ES-I3 (cell line): ENCODE data around the gene VEZT.
"Not testable (repeated sequence)": the region's sequence is repeated elsewhere in the genome, so short reads cannot be mapped to it uniquely, and the experiment has no call there.

Source experiments
- H3K36me3 ChIP-seq: 2 replicates; pipeline ENCODE4 v1.6.1; 2013; ENCODE audit warnings: mild to moderate bottlenecking, low read length, control low read depth, moderate library complexity; ENCODE audit not compliant: insufficient read depth
- H3K4me1 ChIP-seq: 2 replicates; pipeline ENCODE4 v1.6.1; 2013; ENCODE audit warnings: mild to moderate bottlenecking, control low read depth, low read length; ENCODE audit not compliant: insufficient read depth
- H3K9ac ChIP-seq: 2 replicates; pipeline ENCODE4 v1.6.1; 2013; ENCODE audit warnings: low read depth, mild to moderate bottlenecking, low read length, moderate library complexity
- H3K9me3 ChIP-seq: 2 replicates; pipeline ENCODE4 v1.6.1; 2013; ENCODE audit warnings: mild to moderate bottlenecking, low read length, moderate library complexity; ENCODE audit not compliant: control insufficient read depth, insufficient read depth

VEZT gene

DNA sequence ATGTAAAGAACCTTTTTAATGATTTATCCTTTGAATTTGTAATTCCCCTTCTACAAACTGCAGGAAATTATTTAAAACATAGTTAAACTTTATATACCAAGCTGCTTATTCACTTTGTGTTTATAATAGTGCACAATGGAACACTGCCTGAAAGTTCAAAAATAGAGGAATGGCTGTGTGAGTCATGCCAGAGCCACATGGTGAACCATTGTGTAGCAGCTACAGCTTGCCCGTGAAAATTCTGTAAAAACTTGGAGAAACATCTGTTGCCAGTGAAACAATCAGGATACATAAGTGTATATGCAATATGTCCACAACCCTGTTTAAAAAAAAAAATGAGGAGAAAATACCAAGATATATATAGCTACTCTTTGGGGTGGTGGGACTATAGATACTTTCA, 59.5 kb downstream of the VEZT start:
- Histone ChIP-seq H3K4me1 (peaks cover 4% of the 10 kb centered on the region), H3K9me3 (no peaks in the 10 kb centered on the region), H3K36me3 (peaks cover 5% of the 10 kb centered on the region), H3K9ac (no peak overlapping the region)

DNA sequence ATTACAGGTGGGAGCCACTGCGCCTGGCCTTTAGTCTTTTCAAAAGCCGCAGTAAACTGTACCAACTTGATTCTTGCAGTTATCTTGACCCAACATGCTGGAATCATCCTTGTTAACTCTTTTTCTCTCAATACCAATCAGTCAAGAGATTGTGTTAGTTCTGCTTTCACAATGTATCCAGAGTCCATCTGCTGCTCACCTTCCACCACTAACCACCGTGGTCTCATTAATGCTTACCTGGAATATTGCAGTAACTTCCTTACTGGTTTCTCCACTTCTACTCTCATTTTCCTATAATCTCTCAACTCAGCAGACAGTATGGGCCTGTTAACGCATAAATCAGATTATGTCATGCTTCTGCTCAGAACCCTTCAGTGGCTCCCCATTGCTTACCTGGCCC, 62.2 kb downstream of the VEZT start:
- Histone ChIP-seq H3K36me3 (peaks cover 7% of the 10 kb centered on the region), H3K4me1 (peaks cover 4% of the 10 kb centered on the region), H3K9me3 (no peaks in the 10 kb centered on the region), H3K9ac (no peak overlapping the region)

- no peak overlapping the region for H3K9ac ChIP-seq
- peaks cover 4% of the 10 kb centered on the region for H3K4me1 ChIP-seq
- H3K9me3 ChIP-seq, result no peaks in the 10 kb centered on the region
- H3K36me3 ChIP-seq, result peaks cover 5% of the 10 kb centered on the region
These were observed 64.7 kb downstream of the VEZT start for GRCh38 chr12:95282266-95282665.

DNA sequence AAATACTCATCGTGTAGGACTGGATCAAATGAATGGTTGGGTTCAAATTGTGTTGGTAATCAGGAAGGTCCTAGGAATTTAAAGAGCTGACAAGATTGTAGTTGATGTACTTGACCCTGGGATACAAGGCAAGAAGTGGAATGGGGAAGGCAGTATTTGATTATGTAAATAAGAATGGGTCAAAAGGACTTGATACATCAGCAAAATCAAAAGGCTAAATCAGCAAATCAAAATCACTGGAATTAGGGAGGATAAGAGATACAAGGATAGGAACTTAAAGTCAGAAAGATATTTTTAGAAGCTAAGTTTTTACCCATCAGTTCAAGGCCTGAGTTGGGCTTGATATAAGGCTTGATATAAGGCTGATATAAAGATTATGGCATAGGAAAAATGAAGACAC, 65.8 kb downstream of the VEZT start:
- H3K36me3 ChIP-seq, result peaks cover 5% of the 10 kb centered on the region
- no peak overlapping the region for H3K9ac ChIP-seq
- peaks cover 4% of the 10 kb centered on the region for H3K4me1 ChIP-seq
- H3K9me3 ChIP-seq, result no peaks in the 10 kb centered on the region

DNA sequence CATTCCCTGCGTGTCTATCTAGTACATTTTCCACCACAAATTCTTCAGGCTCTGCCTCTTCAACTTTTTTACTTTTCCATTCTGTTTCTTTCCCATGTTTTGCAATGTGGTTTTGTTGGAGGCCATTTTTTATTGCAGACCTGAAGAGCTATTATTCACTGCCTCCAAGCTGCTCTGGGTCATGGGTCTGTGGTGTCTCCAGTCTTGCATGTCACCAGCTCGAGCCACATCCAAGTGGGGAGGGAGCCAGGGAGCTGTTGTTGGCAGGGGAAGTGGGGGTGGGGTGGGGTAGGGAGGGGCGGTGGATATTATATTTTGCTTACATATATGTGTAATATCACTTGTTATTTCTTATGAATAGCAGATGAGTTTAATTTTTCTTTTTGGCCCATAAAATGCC, 69.1 kb downstream of the VEZT start:
- Histone ChIP-seq H3K36me3 (peaks cover 9% of the 10 kb centered on the region), H3K9ac (no peak overlapping the region), H3K4me1 (no peaks in the 10 kb centered on the region), H3K9me3 (no peaks in the 10 kb centered on the region)

DNA sequence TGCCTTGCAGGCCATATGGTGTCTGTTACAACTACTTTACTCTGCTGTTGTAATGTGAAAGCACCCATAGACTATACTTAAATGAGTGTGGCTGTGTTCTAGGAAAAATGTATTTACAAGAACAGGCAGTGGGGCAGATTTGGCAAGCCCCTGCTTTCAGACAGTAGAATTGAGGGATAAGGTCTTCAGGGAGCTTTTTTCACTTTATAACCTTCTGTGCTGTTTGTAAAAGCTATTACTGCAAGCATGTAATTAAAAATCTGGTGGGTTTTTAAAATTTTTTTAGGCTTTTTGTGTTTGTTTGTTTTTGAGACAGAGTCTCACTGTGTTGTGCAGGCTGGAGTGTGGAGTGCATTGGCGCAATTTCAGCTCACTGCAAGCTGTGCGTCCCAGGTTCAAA, 73.9 kb downstream of the VEZT start:
- Histone ChIP-seq H3K9me3 (no peaks in the 10 kb centered on the region), H3K4me1 (no peaks in the 10 kb centered on the region), H3K9ac (no peak overlapping the region), H3K36me3 (peaks cover 4% of the 10 kb centered on the region)

DNA sequence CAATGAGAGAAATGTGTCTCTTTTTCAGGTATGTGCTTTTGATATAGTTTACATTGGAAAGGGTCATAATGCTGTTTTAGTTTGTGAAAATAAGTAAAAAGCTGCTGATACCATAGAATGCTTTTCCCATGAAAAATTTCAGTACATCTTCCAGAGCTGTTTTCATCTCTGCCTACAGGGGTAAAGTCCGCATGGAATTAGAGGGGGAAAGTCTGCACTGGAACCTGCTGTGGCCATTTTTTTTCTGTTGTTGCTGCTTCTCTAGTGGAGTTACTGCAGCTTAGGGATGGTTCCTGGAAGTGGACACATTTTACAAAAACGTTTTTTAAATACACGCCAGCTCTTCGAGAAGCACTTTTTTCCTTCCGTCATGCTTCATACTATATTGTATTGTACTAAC, 81.3 kb downstream of the VEZT start:
- H3K36me3 ChIP-seq, result no peaks in the 10 kb centered on the region
- H3K4me1 ChIP-seq, result no peaks in the 10 kb centered on the region
- H3K9me3 ChIP-seq, result no peaks in the 10 kb centered on the region
- no peak overlapping the region for H3K9ac ChIP-seq

DNA sequence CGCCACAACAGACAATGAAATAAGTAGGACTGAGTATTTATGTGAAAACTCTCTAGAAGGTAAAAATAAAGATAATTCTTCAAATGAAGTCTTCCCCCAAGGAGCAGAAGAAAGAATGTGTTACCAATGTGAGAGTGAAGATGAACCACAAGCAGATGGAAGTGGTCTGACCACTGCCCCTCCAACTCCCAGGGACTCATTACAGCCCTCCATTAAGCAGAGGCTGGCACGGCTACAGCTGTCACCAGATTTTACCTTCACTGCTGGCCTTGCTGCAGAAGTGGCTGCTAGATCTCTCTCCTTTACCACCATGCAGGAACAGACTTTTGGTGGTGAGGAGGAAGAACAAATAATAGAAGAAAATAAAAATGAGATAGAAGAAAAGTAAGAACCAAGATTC, 82.7 kb downstream of the VEZT start:
- Histone ChIP-seq H3K36me3 (no peaks in the 10 kb centered on the region), H3K9ac (no peak overlapping the region), H3K4me1 (no peaks in the 10 kb centered on the region), H3K9me3 (no peaks in the 10 kb centered on the region)

DNA sequence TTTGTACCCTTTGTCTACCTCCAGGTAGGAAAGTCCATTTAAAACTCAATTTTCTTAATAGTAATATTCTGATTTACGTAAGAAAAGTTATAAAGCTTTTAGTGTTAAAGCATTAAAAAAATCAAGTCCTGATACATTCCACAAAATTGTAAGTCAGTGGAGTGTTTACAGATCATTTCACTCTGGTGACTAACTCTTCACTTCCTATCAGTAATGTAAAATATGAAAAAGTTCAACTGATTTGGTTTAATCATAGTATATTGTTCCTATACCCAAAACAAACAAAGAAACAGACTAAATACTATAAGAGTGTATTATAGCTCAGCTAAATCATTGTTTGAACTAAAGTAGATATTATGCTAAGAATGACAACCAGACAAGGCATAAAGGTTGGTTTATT, 85.9 kb downstream of the VEZT start:
- H3K9ac ChIP-seq, result no peak overlapping the region
- H3K9me3 ChIP-seq, result no peaks in the 10 kb centered on the region
- no peaks in the 10 kb centered on the region for H3K4me1 ChIP-seq
- H3K36me3 ChIP-seq, result peaks cover 2% of the 10 kb centered on the region; the same call in 1 of the 2 replicates

DNA sequence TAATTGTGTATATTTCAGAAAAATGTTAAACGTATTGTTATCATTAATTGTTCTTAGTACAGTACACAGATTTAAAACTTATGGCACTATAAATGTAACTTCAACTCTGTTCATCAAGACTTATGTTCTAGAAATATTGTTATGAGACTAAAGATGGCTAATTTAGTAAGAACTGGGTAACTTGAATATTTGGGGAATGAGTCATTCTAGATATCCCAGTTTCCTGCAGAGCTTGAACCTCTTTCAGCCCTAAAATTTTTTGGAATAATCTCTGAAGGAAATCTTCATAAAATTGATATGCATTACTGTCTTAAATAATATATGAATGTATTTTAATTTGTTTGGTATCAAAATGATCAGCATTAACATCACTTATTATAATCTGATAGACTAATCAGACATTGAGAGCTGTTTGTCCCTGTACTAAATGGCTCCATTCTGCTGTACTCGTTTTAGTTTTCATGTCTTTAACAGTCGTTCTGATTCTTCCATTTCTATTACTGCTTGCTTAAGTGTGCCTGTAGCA, 87.1 kb downstream of the VEZT start:
- Histone ChIP-seq H3K36me3 (peaks cover 2% of the 10 kb centered on the region; the same call in 1 of the 2 replicates), H3K9me3 (no peaks in the 10 kb centered on the region), H3K4me1 (no peaks in the 10 kb centered on the region), H3K9ac (no peak overlapping the region)

- peaks cover 2% of the 10 kb centered on the region; the same call in 1 of the 2 replicates for H3K36me3 ChIP-seq
These were observed 95.0 kb downstream of the VEZT start for GRCh38 chr12:95312656-95313055.

DNA sequence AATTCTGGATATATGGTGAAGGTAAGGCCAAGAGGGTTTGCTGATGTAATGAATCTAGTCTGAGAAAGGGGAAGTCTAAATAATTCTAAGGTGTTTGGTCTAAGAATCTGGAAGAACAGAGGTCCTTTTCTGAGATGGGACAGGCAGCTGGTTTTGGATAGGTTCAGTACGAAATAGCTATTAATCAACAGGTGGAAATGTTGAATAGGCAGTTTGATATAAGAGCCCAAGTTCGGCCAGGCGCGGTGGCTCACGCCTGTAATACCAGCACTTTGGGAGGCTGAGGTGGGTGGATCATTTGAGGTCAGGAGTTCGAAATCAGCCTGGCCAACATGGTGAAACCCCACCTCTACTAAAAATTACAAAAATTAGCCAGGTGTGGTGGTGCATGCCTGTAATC, 97.1 kb downstream of the VEZT start:
- not testable (repeated sequence) for H3K9me3 ChIP-seq, H3K36me3 ChIP-seq, H3K4me1 ChIP-seq, H3K9ac ChIP-seq

More at GRCh38 chr12:95312656-95313055, 95.0 kb downstream of the VEZT start:
- no peaks in the 10 kb centered on the region for H3K4me1 ChIP-seq
- H3K9me3 ChIP-seq, result no peaks in the 10 kb centered on the region
- H3K9ac ChIP-seq, result no peak overlapping the region

GRCh38 chr12:95316798-95317197, 99.2 kb downstream of the VEZT start:
- no peaks in the 10 kb centered on the region for H3K36me3 ChIP-seq
- no peaks in the 10 kb centered on the region for H3K9me3 ChIP-seq
- no peak overlapping the region for H3K9ac ChIP-seq
- H3K4me1 ChIP-seq, result no peaks in the 10 kb centered on the region

- H3K9me3 ChIP-seq, result no peaks in the 10 kb centered on the region
- no peaks in the 10 kb centered on the region for H3K4me1 ChIP-seq
- no peaks in the 10 kb centered on the region for H3K36me3 ChIP-seq
- H3K9ac ChIP-seq, result no peak overlapping the region
These were observed 100.5 kb downstream of the VEZT start for GRCh38 chr12:95318071-95318545.

DNA sequence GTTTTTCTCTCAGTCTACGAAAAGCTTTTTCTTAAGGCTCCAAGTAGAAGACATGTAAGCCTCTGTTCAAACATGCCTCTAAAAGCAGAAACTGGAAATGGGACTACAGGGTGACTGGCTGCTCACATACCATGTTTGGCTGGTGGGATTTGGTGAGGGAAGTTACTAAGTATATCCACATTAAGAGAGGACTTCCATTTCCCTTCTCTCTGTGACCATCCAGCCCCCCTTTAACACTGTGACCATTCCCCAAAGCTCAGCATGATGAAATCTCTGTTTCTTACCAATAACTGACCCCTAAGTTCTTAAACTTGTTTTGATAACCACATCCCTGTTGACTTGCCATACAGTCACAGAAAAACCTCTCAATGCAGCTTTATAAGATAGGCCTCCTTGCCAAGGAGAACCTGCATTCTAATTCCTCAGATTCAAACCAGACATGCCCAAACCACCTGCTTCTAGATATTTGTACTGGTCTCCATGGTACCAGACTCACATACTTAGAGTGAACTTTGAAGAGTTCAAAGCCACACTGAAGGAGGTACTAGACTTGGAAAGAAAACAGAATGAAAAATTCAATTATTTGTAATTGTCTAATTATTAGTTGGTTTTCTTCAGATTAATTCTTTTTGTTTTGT, 102.2 kb downstream of the VEZT start:
- no peaks in the 10 kb centered on the region for H3K9me3 ChIP-seq
- H3K36me3 ChIP-seq, result no peaks in the 10 kb centered on the region
- no peak overlapping the region for H3K9ac ChIP-seq
- no peaks in the 10 kb centered on the region for H3K4me1 ChIP-seq
